Measurements from ENCODE around the gene MGAT4B.

- TF ChIP-seq GATA2 (IDR thresholded peaks at IDR 0.05; ENCODE audit: low read depth, low read length) (no peak), GATA3 (IDR thresholded peaks at IDR 0.05; ENCODE audit: low read depth, low read length) (no peak)
These were observed 27.5 kb upstream of the MGAT4B start for GRCh38 chr5:179834120-179834519.
